Hepatocyte (in vitro differentiated cells): ENCODE data around the gene ARHGAP30. TPM values are rescaled to one million over a fixed set of nuclear protein-coding genes. Genes with fewer than 3 reads are reported as not detected.

Experiments
- DNase-seq: peaks from one replicate; pipeline ENCODE4 v3.0.0-alpha.2; 2016; ENCODE audit warnings: low spot score
- H2AFZ ChIP-seq: fragments of 200-600 bp; sonication (generic); 2 replicates; pipeline ENCODE4 v1.6.0; 2016; ENCODE audit warnings: antibody characterized with exemption, mild to moderate bottlenecking
- H3K27ac ChIP-seq: fragments of 200-600 bp; sonication (generic); 2 replicates; pipeline ENCODE4 v1.5.1; 2016; ENCODE audit warnings: mild to moderate bottlenecking
- H3K27me3 ChIP-seq: fragments of 200-600 bp; sonication (generic); 2 replicates; pipeline ENCODE4 v1.6.1; 2016
- H3K36me3 ChIP-seq: fragments of 200-600 bp; sonication (generic); replicated peaks from 2 replicates; pipeline ENCODE4 v1.5.1; 2016; ENCODE audit warnings: low read depth; ENCODE audit not compliant: insufficient read depth
- H3K4me1 ChIP-seq: fragments of 200-600 bp; sonication (generic); 2 replicates; pipeline ENCODE4 v1.5.1; 2016; ENCODE audit warnings: mild to moderate bottlenecking, moderate library complexity; ENCODE audit not compliant: insufficient read depth
- H3K4me2 ChIP-seq: fragments of 200-600 bp; sonication (generic); 2 replicates; pipeline ENCODE4 v1.6.0; 2016
- H3K4me3 ChIP-seq: fragments of 200-600 bp; sonication (generic); 2 replicates; pipeline ENCODE4 v1.5.1; 2016; ENCODE audit warnings: mild to moderate bottlenecking
- H3K79me2 ChIP-seq: fragments of 200-600 bp; sonication (generic); 2 replicates; pipeline ENCODE4 v1.6.0; 2017; ENCODE audit warnings: mild to moderate bottlenecking
- H3K9me2 ChIP-seq: fragments of 200-600 bp; sonication (generic); replicated peaks from 2 replicates; pipeline ENCODE4 v1.6.0; 2017; ENCODE audit warnings: mild to moderate bottlenecking; ENCODE audit not compliant: insufficient read depth
- H3K9me3 ChIP-seq: fragments of 200-600 bp; sonication (generic); 2 replicates; pipeline ENCODE4 v1.5.1; 2016; ENCODE audit warnings: low read depth, mild to moderate bottlenecking
- H4K20me1 ChIP-seq: fragments of 200-600 bp; sonication (generic); 2 replicates; pipeline ENCODE4 v1.6.0; 2016; ENCODE audit warnings: mild to moderate bottlenecking; ENCODE audit not compliant: insufficient read depth, poor library complexity, severe bottlenecking
- CTCF ChIP-seq: fragments of 200-600 bp; sonication (generic); IDR thresholded peaks from 2 replicates; pipeline ENCODE4 v1.5.1; 2016; ENCODE audit warnings: antibody characterized with exemption, mild to moderate bottlenecking; ENCODE audit not compliant: poor library complexity
- EZH2 ChIP-seq: fragments of 200-600 bp; sonication (generic); IDR thresholded peaks from 2 replicates; pipeline ENCODE4 v1.6.1; 2016; ENCODE audit warnings: antibody characterized with exemption, mild to moderate bottlenecking, borderline replicate concordance
- EZH2phosphoT487 ChIP-seq: fragments of 200-600 bp; sonication (generic); IDR thresholded peaks from one replicate; pipeline ENCODE4 v1.6.1; 2018; ENCODE audit warnings: antibody characterized with exemption, mild to moderate bottlenecking, low read depth, moderate library complexity; ENCODE audit not compliant: unreplicated experiment, severe bottlenecking
- WGBS: methylation state at CpG from one replicate; pipeline ENCODE4 v1.1.6; 2016; ENCODE audit warnings: low lambda C conversion rate; ENCODE audit errors: missing lambda C conversion rate; 5-methylcytosine and 5-hydroxymethylcytosine counted together
- polyA plus RNA-seq: library from polyadenylated mRNA; unstranded; fragments of >200 nt; fragmentation: Nextera tagmentation; extraction: Ambion mirVana; gene quantifications from 2 replicates; pipeline ENCODE4 v1.2.1, GENCODE V29; 2016
- total RNA-seq: library from RNA; depleted of rRNA; stranded (reverse); fragments of >200 nt; gene quantifications from 2 replicates; pipeline ENCODE4 v1.2.3, GENCODE V29; 2014

The ARHGAP30 gene
- total and polyA plus RNA-seq, 2 experiments from 2014 or later, result 0.80 to 1.7 TPM

- no peak overlapping the region for H3K4me3 ChIP-seq
- no peak for TF ChIP-seq EZH2phosphoT487
- TF ChIP-seq CTCF, result no peak
- TF ChIP-seq EZH2, result no peak
- peak overlapping the region; percentile 99 for H3K27ac ChIP-seq
- H3K27me3 ChIP-seq, result no peaks in the 10 kb centered on the region
- no peaks in the 10 kb centered on the region for H3K36me3 ChIP-seq
- H4K20me1 ChIP-seq, result no peaks in the 10 kb centered on the region
- peak; percentile 49 for DNase-seq
- H3K79me2 ChIP-seq, result peaks cover 13% of the 10 kb centered on the region
- peaks cover 35% of the 10 kb centered on the region for H3K4me1 ChIP-seq
- H2AFZ ChIP-seq, result no peak overlapping the region
- H3K9me3 ChIP-seq, result no peaks in the 10 kb centered on the region
- 0% methylated on average over 1 of the region's 1 CpG for WGBS
- H3K4me2 ChIP-seq, result peak overlapping the region; percentile 73
- no peaks in the 10 kb centered on the region for H3K9me2 ChIP-seq
Measured at GRCh38 chr1:161084597-161084988, 14.9 kb upstream of the ARHGAP30 start.

- WGBS, result 54% methylated on average over 10 of the region's 10 CpGs
- Histone ChIP-seq H2AFZ (no peak overlapping the region), H3K4me2 (peak overlapping the region; percentile 73), H3K79me2 (peaks cover 13% of the 10 kb centered on the region), H3K36me3 (no peaks in the 10 kb centered on the region), H3K27me3 (no peaks in the 10 kb centered on the region), H3K27ac (peak overlapping the region; percentile 99), H3K9me2 (no peaks in the 10 kb centered on the region), H4K20me1 (no peaks in the 10 kb centered on the region), H3K4me3 (no peak overlapping the region), H3K4me1 (peaks cover 35% of the 10 kb centered on the region), H3K9me3 (no peaks in the 10 kb centered on the region)
- no peak for TF ChIP-seq CTCF
- TF ChIP-seq EZH2, result no peak
- no peak for TF ChIP-seq EZH2phosphoT487
- peak; percentile 52 for DNase-seq
Measured at GRCh38 chr1:161083748-161084596, 14.3 kb upstream of the ARHGAP30 start.

DNA sequence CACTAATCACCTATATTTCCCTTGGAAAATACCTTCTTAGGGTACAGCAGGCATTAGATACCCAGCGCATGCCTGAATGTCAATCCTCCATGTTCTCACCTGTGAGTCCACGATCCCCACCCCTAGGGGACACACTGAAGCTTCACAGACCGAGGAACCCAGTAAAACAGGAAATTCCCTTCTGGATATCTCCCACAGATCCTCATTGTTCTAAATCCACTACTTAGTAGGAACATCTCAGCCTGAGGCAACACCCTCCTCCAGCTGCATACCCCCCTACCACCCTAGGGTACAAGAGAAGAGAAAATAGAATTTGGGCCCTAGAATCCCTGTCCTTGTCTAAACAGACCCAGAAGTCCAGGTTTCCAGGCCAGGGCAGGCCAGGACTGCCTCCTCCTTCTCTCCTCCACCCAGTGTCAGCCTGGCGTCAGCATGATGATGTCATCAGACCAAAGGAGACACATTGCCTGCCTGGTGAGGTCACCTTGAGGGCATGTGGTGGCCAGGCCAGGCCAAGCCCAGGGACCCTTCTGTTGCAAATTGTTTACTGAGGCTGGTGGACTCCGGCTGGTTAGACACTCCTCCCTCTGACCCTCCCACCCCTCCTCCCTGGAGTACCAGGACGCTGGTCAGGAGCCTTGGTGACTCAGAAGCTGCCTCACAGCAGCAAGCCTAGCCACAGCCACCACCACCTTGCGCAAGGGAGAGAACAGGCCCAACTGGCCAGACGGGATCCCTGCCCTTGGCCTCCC, 13.5 kb upstream of the ARHGAP30 start:
- Histone ChIP-seq H2AFZ (peak overlapping the region; percentile 22), H3K4me2 (peak overlapping the region; percentile 73), H3K4me1 (peaks cover 35% of the 10 kb centered on the region), H3K4me3 (no peak overlapping the region), H3K27ac (peak overlapping the region; percentile 99), H3K9me2 (no peaks in the 10 kb centered on the region), H3K36me3 (no peaks in the 10 kb centered on the region), H3K79me2 (peaks cover 9% of the 10 kb centered on the region), H3K9me3 (no peaks in the 10 kb centered on the region), H4K20me1 (no peaks in the 10 kb centered on the region), H3K27me3 (no peaks in the 10 kb centered on the region)
- peak; percentile 94 for DNase-seq
- 35% methylated on average over 8 of the region's 8 CpGs for WGBS
- TF ChIP-seq EZH2 (no peak), EZH2phosphoT487 (no peak), CTCF (no peak)
